ENCODE results near the gene YIPF5.

The YIPF5 gene

DNA sequence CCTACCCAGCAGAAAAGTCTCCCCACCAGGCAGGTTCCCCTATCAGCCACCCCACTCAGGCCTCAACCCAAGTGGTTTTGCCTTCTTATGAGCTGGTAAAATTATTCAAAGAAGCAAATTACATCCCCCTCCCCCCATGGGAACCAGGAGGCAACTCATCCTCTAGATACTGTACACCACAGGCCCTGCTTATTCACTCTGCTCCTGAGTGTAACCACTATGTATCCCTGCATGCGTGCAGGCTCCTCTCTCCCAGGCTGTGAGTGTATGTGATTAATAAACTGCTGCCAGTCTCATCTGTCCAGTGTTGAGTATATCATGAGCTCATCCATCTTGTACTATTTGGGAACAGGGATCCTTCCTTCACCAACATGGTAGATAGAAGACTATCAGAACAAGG lies 8.8 kb upstream of the YIPF5 start:
- DNase-seq (ENCODE audit: low read depth in 3 of 3), result no peak

DNA sequence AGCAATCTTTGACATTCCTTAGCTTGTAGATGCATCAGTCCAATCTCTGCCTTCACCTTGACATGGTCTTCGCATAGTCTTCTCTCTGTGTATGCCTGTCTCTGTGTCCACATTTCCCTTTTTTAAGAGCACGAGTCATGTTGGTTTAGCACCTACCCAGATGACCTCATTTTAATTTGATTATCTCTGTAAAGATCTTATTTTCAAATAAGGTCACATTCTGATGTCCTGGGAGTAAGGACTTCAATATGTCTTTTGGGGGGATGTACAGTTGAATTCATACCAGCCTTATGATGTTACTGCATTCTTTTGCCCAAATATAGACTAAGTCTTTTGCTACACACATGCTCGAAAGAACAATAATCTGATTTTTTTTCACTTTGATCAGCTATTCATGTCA lies 7.1 kb upstream of the YIPF5 start:
- DNase-seq (ENCODE audit: low read depth in 3 of 3), result no peak

DNA sequence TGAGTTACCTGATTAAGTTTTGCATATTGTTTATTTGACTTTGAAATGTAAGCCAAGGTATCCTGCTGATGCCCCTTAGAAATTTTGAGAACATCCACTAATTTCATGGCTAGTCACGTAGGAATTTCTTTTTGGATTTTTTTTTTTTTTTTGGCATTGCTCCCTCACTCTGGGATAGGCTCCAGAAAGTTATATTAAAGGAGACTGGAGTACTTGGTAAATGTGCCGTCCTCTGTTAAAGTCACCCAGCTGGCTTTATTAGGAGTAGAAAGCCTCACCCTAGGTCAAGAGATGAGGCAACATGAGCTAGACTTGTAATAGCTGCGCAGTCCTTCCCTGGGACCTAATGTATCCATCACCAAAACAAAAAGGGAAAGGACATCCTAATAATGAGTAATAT lies 3.3 kb upstream of the YIPF5 start:
- DNase-seq (ENCODE audit: low read depth in 3 of 3), result no peak

DNA sequence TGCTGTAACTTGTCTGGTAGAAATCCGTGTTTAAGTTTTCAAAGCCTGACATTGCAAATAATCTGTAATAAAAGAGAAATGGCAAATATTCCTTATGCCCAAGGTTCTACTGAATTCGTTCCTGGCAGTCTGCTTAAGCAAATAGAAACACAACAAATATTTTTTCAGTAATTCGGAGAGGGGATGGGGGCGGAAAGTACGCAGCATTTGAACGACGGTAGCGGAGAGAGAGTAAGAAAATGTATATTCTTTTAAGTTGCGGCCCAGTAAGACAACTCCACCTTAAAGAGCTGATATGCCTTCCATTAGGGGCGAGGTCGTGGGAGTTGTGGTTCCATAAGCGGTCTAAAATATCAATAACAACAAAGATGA lies 569 bp downstream of the YIPF5 start:
- DNase-seq (ENCODE audit: low read depth in 3 of 3), result no peak

DNA sequence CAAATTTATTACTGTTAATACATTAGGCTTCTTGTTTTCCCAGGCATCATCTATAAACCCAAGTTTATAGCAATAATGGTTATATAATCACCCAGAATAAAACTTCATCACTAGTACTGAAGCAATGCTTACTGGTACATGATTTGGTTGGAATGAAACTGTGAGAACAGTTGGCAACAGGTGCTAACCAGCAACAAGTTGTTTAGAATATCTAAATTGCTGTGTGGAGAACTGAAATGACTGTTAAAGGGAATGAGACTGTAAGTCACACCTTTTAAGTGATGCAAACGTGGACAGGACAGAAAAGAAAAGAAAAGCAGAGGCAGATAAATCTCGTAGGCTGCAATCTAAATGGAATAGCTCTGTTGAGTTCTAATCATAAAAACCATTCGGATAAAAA lies 2.5 kb downstream of the YIPF5 start:
- DNase-seq (ENCODE audit: low read depth in 3 of 3), result no peak

DNA sequence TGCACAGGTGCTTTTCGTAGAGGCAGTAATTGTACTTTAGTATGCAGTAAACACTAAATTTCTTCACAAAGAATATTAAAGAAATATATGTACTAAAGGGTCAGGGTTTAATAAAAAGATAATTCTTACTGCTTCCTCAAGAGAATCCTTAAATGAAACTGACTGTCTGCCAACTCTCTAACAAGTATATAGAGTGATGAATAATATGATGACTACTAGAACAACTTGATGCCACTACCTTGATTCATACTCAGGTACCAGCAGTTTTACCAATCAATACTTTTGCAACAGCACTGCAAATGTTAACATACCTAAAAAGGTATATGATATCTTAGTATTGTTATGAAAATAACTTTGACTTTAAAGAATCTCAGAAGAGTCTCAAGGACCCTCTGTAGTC lies 3.8 kb downstream of the YIPF5 start:
- DNase-seq (ENCODE audit: low read depth in 3 of 3), result no peak

DNA sequence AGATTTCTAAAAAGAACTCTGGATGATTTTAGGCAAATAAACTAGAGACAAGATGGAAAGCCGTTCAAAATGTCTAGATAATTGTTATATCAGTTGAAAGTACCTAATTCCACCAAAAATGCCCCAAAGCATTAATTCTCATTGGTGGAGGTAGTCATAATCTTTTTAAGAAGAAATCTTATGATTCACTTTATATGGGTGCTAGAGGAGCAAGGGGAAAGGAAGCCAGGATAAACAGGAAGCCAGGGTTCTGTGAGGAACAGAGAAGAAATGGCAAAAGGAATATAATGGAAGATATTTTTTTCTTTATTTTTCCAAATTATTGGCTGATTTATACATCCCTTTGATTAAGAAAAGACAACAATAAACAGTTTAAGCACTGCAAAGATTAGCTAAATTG lies 7.8 kb downstream of the YIPF5 start:
- DNase-seq (ENCODE audit: low read depth in 3 of 3), result no peak

DNA sequence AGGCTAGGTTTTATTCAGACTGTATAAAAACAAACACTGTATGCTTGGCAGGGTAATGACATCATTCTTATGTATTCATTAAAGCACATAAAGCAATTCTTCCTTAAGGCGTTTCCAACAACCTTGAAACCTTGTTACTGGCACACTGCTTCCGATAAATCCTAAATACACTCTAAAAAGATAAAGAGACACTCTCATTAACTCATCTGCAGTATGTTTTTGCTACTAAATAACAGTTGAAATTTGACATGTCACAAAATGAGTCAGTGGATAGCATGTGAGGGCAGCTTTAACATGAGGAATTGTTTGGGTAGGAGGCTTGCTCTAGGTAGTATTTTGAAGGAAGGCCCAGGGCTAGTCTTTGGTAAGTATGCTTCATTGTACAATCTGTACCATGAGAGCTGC lies 13.7 kb downstream of the YIPF5 start:
- DNase-seq (ENCODE audit: low read depth in 3 of 3), result no peak

DNA sequence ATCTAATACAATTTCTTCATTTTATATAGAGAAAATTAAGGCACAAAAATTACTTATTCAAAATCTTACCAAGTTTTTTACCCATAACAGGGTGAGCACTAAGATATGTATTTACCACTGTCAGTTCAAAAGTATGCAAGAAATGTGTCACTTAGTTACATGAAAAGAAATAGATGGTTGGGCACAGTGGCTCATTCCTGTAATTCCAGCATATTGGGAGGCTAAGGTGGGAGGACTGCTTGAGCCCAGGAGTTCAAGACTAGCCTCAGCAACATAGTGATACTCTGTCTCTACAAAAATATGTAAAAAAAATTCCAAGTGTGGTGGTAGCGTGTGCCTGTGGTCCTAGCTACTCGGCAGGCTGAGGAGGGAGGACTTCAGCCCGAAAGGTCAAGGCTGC lies 19.4 kb downstream of the YIPF5 start:
- DNase-seq (ENCODE audit: low read depth in 3 of 3), result no peak

DNA sequence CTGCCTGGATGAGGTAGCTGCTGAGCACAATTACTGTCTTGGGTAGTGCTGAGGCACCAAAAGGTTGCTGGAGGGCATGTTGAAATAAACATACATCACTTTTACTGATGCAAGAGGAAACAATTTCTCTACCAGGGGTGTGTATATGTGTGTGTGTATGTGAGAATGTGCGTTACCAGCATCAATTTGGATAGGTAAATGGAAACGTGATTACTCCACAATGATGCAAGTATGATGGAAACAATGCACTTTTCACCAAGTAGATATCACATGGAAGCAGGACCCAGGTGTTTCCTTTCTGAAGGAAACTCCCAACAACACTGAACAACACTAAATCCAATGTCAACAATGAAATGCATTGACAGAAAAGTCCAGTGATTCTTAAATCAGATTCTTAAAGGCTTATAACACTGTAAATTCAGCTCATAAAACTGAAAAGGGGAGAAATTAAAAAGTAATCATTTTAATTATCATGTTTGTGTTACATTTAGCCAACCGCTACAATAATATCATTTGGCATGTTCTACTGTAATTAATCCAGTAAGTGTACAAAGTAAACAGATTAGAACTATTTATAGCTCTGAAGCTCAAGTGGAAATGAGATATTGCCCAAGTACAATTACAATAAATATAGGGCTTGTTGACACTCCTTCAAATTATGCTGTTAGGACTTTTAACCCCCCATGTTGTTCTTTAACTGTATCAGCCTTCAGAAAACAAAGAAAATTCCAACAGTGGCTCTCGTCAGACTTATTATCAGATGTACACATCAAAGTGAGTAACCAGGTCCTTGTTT lies 25.3 kb downstream of the YIPF5 start:
- no peak for DNase-seq (ENCODE audit: low read depth in 3 of 3)

DNA sequence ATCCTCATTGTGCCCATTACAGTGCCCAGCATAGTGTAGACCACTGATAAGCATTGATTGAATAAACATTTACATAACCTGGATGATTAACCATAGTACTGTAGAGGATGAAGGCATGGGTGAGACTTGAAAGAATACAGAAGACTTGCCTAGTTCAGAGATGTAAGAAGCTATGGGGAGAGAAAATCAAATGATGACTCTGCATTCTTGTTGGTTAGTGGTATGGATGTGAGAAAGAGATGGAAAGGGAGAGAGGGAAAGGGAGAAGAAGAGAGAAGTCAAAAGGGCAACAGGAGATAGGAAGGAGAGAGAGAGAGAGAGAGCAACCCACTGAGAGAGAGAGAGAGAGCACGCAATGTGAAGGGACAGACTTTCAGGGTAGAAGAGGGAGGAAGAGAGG lies 26.8 kb downstream of the YIPF5 start:
- DNase-seq (ENCODE audit: low read depth in 3 of 3), result no peak

DNA sequence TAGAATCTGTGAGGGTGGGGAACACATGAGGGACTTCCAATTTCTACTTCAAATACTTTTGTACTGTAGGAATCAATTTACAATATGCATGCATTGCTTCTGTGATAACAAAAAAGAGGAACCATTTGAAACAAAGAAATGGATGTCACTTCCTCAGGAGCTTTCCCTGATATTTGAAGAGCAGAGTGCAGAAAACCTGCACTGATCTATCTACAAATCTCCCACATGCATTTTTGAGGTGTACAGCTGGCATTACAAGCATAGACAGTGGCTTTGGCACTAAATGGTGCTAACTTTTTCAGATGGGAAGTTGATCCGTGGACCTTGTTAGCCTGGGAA lies 27.7 kb downstream of the YIPF5 start:
- DNase-seq (ENCODE audit: low read depth in 3 of 3), result no peak

DNA sequence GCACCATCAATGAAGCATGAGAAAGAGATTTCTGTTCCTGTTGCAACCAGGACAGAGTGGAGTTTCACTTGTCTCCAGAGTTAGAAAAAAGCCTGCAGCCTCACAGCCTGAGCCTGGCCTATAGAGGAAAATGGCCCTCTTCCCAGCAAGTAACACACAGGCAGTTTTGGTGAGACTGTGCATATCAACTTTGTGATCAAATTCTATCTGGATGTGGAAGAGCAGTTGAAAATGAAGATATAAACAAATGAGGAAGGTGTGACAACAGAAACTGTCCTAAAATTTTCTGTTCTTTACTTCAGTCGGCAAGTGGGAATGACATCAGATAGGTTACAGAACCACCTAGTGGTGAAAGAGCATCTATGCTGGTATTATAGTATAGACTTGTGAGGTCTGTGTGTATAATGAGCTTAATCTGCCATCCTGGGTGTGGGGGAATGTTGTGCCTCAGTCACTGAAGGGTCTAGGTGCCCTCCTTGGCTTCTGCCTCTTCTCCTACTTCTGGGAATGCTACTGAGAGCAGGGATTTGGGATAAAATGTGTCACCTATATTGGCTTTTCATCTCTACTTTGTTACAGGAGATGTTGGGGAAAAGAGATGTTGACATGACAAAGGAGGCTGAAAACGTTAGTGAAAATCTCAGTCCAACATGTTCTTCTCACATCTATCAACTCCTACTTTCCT lies 28.2 kb downstream of the YIPF5 start:
- no peak for DNase-seq (ENCODE audit: low read depth in 3 of 3)

DNA sequence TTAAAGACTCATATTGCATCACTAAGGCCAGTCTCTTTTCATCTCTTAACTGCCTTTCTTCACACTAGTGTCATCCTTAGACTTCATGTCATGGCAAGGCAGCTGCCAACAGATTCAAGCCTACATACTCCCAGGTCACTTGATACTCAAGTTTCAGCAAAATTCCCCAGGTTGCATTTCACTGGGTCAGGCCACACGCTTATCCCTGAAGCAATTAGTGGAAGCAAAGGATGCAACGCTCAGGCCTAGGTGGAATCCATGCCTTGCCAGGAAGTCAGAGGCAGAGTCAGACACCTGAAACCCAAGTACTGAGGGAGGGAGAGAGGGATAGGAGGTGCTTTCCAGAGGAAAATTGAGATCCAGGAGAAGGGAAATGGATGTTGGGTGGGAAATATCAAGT lies 28.9 kb downstream of the YIPF5 start:
- DNase-seq (ENCODE audit: low read depth in 3 of 3), result no peak

DNA sequence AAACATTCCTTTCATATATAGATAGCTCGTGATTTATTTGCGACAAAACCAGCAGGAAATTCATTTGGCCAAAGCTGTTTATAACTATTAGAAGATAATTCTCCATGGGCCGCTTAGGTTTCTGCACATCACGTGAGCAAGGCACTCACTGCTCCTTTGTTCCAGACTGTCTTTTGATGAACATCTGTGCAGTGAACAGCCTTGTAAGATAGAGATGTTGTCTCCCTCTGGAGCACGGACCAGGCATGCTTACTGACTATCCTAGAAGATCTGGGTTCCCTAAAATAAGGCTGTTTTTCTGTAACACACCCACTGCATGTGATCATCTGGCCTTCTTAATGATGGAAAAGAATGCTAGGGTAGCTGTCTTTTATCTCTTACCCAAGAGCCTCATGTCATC lies 30.9 kb downstream of the YIPF5 start:
- DNase-seq (ENCODE audit: low read depth in 3 of 3), result no peak

DNA sequence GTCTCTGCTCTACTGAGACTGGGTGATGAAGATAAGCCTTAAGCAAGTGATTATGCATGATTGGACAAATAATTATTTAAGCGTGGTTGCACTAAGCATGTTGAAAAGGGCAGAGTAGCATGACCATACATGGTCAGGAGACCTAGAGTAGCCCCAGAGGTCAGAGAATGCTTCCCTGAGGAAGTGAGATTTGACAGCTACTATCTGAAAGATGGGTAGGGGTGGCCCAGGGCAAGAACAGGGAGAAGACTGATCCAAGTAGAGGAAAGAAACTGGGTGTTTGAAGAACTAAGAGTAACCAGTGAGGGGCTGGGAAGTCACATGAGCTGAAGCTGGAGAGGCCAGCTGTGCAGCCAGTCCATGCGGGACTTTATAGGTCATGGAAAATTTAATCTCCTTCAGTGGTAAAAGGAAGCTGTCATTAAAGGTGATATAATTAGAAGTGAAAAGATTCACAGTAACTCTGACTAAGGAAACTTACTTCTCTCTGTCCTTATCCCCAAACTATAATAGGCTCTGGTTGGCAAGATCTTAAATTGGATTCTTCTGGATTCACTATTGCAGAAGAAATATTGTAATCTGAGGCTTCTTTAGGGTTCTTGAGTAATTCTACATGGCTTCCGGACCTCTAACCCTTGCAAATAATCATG lies 35.2 kb downstream of the YIPF5 start:
- DNase-seq (ENCODE audit: low read depth in 3 of 3), result no peak

DNA sequence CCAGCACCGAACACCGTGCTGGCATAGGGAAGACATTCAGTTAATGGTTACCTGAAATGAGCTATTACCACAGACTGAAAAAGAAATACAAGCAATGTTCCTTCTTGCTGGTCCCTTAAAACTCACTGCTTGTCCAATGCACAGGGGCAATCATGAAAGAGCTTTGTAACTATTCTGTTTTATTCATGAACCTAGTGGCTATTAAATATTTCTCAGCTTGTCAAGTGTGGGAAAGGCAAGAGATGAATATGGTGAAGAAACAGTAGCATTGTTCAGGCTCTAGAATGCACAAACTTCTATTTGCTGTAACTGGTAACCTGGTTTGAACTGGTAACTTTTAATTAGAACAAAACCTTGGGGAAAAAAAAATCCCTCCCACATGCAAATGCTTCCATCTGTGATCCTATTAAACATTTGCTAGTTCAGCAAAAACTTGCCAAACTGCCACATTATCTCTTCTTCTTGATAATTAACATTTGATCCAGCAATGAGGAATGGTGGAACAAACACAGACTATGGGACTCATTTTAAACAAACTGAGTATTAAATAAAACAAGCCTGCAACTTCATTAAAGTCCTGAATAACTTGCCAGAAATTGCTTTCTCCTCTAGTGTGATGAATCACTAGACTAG lies 36.1 kb downstream of the YIPF5 start:
- no peak for DNase-seq (ENCODE audit: low read depth in 3 of 3)

DNA sequence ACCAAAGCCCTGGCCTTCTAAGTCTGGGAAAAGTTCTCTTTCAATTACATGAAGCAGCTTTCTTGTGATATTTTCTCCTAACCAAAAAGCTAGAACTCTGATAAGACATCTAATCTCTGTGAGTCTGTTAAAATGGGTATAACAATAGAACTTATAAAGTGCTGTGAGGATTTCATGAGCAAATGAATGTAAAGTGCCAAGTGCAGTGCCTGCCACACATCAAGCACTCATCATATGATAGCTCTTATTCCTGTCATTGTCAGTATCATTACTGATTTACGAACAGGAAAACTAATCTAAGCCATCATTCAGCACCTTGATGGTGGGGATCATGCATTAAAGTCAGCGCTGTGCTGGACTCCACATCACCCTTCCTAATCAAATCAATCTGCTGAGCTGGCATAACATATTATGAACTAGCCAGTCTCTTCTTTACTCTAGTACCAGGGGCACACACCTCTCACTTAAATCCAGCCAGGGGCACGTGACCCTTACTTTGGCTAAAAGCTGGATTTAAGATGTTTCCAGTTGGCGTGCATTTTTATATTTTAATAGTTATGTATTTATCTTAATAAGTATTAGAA lies 37.3 kb downstream of the YIPF5 start:
- no peak for DNase-seq (ENCODE audit: low read depth in 3 of 3)

DNA sequence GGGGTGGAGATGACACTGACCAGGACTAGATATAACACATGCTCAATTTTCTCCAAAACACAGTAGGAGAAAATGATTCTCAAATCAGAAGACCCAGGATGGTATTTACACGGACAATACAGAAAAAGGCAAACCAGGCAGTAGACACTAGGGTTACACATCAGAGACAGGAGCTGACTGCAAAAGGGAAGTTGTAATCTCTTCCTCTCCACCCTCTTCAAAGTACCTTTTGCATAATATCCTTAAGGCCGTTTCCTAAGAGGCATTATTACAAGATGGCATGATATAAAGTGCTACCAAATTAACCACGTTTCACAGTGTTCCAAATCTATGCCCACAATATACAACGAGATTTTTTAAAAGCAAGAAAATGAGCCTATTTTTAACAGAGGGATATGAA lies 39.2 kb downstream of the YIPF5 start:
- DNase-seq (ENCODE audit: low read depth in 3 of 3), result no peak

DNA sequence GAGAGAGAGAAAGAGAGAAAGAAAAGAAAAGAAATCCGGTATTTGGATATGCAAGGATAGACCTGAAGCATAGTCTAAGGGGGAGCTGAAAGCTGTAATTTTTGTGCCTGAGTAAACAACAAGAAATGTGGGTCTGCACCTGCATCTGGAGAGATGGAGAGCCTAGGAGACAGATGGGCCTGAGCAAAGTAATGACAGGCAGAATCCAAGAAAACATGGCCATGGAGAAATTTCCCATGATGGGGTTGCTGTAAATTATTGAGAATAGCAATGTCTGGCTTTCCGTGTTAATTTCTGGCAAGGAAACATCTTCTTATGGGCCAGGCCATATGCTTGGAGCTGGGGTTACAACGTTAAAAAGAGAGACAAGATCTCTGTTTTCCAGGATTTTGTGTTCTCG lies 40.2 kb downstream of the YIPF5 start:
- DNase-seq (ENCODE audit: low read depth in 3 of 3), result no peak

DNA sequence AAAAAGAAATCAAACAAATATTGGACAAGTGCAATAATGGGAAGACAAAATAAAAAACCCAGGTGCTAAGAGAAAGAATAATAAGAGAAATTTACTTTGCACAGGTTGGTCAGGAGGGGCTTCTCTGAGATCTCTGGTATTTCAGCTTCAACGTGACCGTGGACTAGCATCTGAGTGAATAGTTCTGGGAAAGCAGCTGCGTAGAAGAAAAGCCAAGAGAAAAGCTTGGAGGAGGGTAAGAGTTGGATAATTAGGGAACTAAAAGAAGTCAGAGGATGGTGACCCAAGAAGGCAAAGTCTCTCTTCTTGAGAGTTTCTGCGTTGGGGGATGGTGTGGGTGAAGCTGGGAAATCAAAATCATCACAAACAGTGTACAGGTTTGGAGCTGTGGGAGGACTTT lies 41.6 kb downstream of the YIPF5 start:
- no peak for DNase-seq (ENCODE audit: low read depth in 3 of 3)

DNA sequence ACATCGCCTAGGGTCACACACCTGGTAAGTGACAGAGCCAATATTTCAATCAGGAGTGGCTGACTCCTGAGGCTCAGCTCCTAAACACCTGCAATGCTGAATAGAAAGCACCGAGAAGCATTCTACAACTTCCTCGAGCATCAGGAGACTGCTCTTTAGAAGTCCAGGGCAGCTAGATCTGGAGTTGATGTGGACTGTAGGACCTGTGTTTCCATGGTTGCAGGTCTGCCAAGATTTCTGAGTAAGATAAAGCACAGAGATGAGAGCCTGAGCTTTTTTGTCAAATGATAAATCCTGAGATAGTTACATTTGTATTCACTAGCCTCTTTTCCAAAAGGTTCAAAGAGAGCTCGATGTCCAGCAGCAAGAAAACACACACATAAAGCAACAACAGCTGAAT lies 43.8 kb downstream of the YIPF5 start:
- DNase-seq (ENCODE audit: low read depth in 3 of 3), result no peak
